NOMO-1 (cell line): ENCODE results near the gene CHIT1.

Experiments
- DNase-seq, 2 experiments: peaks; one replicate each; lab custom pipeline; 2025; ENCODE audit not compliant: unreplicated experiment in 2 of 2; lab: John Stamatoyannopoulos, UW

The CHIT1 gene

GRCh38 chr1:203196371-203196770, 33.1 kb downstream of the CHIT1 start:
- no peak for DNase-seq

DNA sequence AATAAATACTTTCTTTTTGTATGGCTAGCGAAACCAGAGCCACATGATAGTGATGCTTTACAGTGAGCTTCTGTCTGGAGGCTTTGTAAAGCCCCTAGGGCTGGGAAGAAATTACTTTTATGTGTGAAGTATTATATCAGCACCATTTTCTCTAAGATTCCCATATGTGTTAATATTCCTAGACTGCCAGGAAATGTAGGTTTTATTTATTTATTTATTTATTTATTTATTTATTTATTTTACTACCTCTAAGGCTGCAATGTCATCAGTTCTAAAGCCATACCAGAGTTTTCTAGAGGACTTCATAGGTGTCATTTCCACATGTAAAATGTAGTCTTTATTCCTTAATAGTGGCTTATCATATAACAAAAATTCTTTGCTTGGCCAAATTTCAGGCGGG, 38.5 kb downstream of the CHIT1 start:
- no peak for DNase-seq

DNA sequence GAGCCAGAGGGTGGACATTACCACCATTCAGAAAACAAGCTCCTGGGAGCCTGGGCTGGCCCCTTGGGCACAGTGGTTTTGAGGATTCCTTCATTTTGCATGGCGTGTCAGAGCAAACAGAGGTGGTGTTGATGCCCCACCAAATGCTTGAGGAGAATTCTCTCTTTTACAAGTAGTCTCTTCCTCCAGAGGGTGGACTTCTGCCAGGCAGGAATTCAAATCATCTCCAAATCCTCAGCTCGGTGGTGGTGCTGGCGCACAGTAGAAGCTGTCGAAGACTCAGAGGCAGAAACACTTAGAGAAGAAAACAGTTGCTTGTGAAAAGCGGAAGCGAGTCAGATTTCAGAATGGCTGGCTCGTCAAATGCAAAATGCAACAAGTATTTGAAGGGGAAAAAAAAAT, 39.5 kb downstream of the CHIT1 start:
- peak; percentile 73 to 84 for DNase-seq

DNA sequence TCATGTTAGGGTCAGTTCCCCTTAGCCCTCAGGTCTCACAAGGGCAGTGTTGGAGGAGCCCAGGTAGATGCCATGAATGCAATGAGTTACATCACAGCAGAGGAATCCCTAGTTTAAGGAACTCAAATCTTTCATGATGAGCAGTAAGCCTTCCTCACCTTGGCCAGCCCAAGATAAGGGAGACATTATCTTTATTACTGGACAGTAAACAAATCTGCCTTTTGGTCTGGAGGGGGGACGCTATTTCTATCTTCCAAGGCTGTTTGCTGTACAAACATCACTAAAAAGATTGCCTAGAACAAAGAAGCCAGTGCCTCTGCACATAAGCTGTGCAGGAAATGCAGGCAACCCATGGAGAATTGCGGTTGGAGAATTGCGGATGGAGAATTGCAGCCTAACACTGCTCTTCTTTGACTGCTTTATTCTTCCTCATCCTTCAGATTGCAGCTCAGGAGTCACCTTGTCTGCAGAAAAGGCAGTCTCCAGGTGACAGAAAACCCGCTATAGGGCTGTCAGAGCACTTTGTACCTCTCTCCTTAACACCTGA, 40.7 kb downstream of the CHIT1 start:
- no peak for DNase-seq

GRCh38 chr1:203187689-203188264, 41.7 kb downstream of the CHIT1 start:
- DNase-seq: no peak

DNA sequence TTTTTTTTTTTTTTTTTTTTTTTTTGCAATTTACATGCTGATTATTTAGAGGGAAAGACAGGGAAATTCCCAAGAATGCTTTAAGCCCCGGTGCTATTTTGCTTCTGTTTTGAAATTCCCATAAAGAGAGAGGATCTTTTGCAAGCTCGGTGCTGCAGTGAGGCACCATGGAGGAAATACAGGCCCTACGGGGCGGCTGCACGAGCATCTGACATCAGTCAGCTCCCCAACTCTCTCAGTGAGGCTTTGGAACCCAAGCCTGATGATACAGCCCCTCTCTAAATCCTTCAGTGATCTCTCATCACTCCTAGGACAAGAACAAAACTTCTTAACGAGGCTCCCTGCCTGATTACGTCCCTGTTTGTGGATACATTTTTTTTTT, 42.2 kb downstream of the CHIT1 start:
- no peak for DNase-seq

GRCh38 chr1:203186446-203187303, 42.8 kb downstream of the CHIT1 start, which contains the start of gene CHI3L1:
TSS of gene CHI3L1 (minus strand) at chr1:203186704. CDS start at chr1:203186623, 81 bp downstream.
- DNase-seq: peak; percentile 51 to 67

DNA sequence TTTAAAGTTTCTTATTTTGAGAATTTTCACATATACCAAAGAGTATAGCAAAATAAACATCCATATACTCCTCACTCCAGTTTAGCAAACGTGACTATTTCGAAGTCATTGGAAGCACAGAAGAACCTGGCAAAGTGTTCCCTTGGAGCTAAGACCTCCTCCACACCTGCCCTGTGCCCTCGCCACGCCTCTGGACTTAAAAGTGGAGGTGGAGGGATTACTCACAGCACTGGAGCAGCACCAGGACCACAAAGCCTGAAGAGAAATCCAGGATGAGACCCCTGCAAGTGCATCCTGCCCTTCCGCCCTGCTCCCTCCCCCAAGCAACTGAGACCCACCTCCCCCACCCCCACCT, 43.4 kb downstream of the CHIT1 start:
- DNase-seq: no peak

DNA sequence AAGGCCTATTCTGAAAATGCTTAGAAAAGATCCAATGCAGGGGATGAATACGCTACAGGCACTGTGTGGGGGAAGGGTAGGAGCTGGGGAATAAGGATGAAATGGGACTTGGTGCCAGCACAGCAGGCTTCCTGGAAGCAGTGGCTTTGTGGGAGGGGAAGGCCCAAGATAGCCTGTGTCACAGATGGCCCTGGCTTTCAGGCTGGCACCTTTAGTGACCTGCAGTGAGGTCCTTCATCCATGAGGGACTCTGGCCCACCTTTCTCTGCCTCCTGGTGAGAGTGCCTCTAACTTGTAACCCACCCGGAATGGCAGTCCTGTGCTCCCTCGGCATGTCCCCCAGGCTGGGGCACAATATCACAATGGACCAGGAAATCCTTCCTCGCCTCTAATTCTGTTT, 43.9 kb downstream of the CHIT1 start:
- DNase-seq: no peak

DNA sequence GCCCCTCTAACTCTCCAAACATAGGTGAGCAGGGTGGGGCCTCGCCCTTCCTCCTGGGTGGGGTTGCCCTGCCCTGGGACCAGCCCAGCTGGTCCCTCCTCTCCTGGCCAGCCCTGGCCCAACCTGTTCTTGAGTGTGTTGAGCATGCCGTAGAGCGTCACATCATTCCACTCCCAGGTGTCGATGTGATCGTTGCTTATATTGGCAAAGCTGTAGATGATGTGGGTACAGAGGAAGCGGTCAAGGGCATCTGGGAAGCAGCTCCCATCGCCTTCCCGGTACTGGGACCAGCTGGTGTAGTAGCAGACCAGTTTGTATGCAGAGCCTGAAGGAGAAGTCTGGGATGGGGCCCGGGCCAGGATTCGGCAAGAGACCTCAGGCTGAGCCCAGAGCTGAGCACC, 44.4 kb downstream of the CHIT1 start:
- DNase-seq: no peak

DNA sequence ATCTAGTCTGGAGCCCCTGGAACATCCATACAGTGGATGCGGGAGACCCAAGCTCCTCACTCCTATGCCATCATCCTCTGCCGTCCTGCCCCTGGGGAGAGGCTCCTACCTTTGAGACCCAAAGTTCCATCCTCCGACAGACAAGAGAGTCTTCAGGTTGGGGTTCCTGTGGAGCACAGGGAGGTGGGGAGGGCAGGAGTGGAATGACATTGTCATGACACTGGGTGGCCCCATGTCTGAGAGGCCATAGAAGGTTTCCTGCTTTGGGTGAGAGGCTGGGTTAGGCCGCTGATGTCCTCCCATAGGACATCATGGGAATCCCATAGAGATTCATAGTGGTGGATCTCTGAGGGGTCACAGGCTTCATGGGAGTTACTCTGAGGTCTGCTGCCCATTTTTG, 45.0 kb downstream of the CHIT1 start:
- no peak for DNase-seq

DNA sequence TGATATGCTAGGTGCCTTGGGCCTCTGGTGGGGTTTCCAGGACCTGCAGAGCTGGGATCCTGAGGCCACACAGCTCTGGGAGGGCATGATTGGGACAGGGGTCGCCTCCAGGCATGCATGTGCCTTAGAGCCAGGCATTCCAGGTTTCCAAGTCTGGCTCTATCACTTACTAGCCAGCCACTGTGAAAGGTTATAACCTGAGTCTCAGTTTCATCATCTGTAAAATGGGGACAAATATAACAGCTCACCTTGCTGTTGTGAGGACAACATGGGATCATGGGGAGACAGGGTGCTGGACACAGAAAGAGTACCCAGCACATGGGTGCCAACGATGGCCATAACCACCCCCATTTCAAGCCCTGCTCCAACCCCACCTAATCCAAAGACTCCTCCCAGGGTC, 45.6 kb downstream of the CHIT1 start:
- DNase-seq: no peak

DNA sequence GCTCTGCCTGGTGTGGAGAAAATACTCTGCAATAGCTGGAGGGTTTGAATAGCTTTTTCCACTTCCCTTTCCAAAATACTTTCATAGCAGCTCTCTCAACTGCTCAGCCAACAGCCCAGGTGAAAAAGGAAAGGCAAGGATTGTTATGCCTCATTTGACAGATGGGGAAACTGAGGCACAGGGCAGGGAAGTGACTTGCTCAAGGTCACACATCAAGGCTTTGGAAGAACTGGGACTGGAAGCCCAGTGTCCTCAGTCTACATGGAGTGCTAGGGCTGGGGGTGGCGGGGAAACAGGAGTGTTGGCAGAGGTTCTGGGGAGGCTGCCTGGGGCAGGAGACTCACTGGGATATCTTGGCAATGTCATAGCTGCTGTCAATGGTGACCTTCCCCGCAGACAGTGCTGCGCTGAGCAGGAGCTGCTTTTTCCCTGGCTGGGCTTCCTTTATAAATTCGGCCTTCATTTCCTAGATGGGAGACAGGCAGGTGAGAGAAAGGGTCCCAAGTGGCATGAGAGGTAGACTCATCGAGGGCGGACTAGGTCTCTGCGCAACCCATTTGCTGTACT, 47.0 kb downstream of the CHIT1 start:
- no peak for DNase-seq

DNA sequence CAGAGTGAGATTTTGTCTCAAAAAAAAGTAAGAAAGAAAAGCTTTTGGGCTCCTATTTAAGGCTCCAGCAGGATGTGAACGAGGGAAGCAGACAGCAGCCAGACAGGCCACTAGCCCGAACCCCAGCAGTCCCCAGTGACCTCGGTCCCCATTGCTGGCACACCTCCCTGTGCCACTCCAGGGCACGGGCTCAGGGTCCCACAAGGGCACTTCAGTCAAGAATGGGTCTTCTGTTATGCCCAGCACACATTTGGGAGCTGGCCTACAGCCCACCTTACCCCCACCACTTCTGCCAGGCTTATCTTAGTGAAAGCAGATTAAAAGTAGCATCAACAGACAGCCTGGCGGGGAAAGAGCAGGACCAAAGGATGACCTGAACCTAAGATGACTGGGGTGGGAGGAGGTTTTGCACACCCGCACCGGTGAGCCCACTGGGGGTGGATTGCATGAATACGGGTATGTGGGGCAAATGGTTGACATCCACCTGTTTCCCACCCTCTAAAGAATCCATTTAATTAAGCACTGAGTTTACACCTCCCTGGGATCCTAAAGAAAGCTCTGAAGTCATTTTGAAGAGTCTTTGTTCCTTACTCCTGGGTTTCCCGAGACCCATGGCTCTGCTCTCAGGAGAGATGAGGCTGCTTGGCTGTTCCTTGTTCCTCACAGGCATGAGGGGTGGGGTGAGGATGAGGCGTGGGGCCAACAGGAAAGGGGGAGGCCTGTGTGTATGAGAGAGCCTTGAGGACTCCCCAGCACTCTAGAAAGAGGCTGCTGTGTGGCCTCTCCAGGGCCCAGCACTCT, 47.7 kb downstream of the CHIT1 start:
- no peak for DNase-seq

DNA sequence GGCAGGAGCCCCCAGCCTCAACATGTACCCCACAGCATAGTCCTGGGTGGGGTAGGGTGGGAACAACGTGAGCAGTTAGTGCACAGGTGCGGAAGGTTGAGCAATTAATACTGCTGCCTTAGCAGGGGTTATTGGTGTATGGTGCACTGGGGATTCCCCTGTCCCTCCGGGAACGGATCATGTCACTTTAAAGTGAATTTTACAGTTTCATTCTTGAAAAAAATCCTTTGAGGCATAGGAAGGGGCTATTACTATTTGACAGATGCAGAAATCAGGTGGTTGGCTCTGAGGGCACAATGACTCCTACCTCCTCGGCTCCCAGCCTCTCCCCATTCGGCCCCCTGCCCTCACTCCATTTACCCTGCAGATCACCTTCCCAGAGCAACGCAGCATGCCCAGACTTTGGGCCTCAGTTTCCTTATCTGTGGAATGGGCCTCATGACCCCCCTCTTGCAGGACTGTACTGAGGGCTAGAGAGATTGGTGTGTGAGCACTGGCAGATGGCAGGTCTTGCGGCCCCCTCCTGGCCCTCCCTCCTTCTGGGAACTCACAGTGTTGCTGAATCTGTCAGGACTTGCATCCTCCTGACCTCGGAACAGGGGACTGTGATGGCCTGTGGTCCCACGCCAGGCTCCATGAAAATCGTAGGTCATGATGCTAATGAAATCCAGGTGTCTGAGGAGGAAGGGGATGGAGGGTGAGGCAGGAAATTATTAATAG, 48.7 kb downstream of the CHIT1 start:
- no peak for DNase-seq

DNA sequence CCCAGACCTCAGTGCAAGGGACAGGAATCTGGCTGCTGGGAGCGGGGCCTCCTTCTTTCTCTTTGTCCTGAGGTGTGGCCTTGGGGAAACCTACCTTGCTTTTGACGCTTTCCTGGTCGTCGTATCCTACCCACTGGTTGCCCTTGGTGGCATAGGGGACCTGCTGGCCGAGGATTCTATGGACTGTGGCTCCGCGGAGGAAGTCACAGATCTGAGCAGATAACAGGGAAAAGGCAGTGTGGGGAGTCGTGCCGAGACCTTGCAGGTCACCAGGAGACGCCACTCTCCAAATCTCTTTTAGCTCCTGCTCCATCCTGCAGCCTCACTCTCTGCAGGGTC, 49.8 kb downstream of the CHIT1 start:
- DNase-seq: no peak

GRCh38 chr1:203178821-203179666, 50.4 kb downstream of the CHIT1 start:
- peak in 1 of 2 experiments; percentile 40 for DNase-seq

DNA sequence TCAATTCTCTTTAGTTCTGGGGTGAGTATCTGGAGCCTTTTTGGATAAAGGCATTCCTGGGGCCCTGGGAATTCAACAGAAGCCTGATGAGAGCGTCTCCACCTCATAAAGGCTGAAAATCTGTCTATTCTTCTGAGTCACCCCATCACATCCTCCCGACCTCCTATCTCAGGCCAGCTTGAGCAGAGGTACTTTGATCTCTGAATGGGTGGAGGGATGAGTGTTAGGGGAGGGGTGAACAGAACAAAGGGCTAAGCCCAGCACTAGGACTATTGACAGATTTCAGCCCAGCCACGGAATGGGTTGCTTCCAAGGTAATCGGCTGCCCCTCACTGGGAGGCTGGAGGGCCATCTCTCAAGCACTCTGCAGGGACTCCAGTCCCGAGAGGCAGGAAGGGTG, 51.4 kb downstream of the CHIT1 start:
- no peak for DNase-seq

DNA sequence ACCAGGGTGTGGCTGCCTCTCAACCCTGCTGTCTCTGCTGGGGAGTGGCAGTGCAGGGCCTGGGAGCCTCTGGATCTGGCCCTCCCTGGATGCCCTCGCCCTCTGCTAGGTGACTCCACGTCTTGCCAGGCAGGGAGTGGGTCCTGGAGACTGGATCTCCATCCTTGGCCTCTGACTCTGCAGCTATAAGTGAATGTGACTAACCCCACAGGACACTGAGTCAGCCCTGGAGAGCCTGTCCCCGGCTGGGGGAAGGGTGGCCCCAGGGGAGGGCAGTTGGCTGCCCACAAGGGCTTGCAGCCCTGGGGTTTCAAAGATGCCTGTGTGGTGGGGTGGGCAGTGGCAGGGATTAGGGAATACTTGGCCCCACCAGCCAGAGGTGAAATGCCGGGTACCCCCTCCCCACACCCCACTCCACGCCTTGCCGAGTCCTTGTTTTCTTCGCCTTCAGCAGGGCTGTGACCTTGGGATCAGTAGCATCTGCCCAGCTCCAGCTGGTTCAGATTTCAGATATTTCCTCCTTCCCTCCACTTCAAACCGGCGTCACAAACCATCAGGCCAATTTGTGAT, 51.9 kb downstream of the CHIT1 start:
- DNase-seq: no peak
